Hematopoietic multipotent progenitor cell (in vitro differentiated cells): ENCODE results near the gene EDNRA. TPM values are rescaled to one million over a fixed set of nuclear protein-coding genes. Genes with fewer than 3 reads are reported as not detected.
"Not testable (repeated sequence)": the region's sequence is repeated elsewhere in the genome, so short reads cannot be mapped to it uniquely, and the experiment has no call there.

Experiments used
- DNase-seq, 3 donors: peaks; one replicate each; pipeline ENCODE4 v3.0.0-alpha.2; 2011 to 2015; ENCODE audit warnings: low read depth in 2 of 3, low spot score in 2 of 3
- total RNA-seq: library from RNA; depleted of rRNA; stranded (reverse); fragments of >200 nt; gene quantifications from one replicate; pipeline ENCODE4 v1.2.3, GENCODE V29; 2012

Gene EDNRA
- total RNA-seq: not detected

DNA sequence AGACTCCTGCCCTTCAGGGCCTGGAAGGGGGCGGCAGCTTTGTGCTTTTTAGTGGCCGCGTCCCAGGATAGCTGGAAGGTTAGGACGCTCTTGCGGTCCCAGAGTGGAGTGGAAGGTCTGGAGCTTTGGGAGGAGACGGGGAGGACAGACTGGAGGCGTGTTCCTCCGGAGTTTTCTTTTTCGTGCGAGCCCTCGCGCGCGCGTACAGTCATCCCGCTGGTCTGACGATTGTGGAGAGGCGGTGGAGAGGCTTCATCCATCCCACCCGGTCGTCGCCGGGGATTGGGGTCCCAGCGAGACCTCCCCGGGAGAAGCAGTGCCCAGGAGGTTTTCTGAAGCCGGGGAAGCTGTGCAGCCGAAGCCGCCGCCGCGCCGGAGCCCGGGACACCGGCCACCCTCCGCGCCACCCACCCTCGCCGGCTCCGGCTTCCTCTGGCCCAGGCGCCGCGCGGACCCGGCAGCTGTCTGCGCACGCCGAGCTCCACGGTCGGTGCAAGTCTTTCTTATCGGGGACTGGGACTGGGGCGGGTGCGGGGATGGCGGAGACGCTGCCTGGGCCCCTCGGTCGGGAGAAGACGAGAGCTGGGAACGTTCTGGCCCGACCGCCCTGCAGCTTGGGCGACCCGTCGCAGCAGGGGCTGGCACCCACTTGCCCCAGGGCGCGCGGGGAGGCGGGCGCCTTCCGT is at the start of gene EDNRA:
TSS of gene EDNRA (plus strand) at position 207 of the 686 bp plus-strand sequence. CDS start 4,585 bp downstream, outside the sequence.
- DNase-seq: no peak

DNA sequence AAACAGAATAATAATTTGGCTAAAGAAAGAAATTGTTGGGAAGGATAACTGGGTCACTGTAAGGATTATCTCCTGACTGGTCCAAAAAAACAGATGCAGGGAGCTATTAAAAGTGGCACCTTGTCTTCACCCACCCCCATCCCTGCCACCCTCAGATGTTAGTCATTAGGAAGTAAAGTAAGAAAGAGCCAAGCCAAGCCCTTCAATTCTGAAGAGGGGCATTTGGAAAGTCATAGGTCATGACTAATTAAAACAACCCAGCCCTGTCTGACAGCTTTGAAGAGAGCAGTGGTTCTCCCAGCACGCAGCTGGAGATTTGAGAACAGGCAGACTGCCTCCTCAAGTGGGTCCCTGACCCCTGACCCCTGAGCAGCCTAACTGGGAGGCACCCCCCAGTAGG is 46.5 kb upstream of the EDNRA start:
- not testable (repeated sequence) for DNase-seq

DNA sequence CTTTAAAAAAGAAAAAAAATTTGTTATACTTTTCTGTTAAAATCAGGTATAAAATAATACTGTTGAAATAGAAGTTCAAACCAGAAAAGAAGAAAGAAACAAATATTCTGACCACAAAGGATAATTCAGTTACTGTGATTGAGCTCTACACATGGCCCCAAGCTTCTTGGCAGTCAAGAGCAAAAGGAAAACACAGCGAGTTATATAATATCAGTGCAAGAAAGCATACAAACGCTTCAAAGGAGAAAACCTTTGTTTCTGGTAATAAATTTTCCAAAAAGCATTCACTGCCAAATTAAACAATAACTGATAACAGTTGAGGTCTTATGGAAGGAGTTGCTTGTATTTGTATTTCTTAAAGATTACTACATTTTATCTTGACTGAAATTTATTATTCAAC is 40.5 kb upstream of the EDNRA start:
- no peak for DNase-seq

DNA sequence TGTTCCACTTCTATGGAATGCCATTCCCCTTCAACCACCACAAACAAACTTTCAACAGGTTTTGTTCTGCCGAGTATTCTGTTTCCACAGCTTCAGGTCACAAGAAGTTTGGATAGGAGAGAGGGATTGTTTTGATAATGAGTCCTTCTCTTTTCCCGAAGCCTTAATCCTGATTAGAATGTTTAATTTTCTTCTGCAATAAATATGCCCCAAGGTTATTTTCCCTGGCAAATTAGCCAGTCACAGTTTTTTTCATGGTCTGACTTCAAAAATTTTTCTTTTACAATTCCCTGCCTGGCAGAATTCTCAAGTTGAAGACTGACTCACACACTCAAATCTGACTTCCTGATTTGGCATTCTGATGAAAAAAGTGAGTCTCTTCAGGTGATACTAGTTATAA is 33.1 kb upstream of the EDNRA start:
- DNase-seq: no peak

DNA sequence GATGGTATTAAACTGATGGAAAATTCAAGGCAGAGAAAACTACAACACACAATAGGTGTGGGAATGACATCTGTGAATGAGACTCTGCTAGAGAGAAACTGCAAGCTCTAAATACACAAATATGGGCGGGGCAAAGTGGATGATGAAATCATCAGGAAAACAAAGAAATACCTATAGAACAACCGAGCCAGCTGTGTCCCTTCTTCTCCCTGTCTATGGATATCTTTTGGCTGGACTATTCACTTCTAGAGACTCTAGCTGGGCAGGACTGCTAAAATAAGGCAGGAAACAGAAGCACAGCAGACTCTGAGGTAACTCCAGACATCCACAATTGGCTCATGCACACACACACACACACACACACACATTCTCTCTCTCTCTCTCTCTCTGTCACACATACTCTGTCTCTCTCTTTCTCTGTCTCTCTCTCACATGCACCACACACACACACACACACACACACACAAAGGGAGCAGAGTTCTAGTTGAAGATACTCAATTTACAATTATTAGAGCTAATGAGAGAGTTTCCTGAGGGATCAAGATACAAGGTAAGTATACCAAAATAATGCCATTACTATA is 27.2 kb upstream of the EDNRA start:
- DNase-seq: no peak

DNA sequence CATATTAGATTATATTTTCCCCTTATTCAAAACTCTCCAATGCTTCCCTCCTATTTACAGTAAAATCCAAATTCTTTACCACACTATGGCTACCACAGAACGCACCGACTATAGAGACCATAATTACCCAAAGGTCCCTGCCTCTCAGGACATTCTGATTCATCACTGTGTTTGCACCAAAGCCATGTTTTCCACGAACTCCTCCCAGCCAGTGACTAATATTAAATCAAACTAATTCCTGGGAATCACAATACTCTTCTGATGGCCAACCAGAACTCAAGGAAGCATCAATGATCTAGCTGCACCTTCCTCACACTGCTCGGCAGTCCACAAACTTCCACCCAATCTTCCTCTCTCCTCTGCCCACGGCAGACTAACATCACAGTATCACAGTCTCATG is 24.2 kb upstream of the EDNRA start:
- no peak for DNase-seq

DNA sequence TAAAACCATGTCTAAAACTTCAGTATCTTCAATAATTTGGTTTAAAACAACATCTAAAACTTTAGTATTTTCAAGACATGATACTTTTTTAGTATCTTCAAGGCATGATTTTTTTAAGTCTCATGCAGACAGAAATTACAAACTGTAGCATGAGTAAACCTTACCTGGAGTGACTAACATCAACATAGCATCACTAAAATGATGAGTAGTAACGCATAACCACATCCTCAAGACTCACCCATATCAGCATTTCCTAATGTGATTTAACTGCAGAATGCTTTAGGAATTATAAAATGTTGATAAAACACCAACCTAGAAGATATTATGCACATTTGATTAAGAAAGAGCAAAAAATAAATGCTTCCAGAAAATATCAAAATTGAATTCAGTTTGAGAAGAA is 19.7 kb upstream of the EDNRA start:
- no peak for DNase-seq

DNA sequence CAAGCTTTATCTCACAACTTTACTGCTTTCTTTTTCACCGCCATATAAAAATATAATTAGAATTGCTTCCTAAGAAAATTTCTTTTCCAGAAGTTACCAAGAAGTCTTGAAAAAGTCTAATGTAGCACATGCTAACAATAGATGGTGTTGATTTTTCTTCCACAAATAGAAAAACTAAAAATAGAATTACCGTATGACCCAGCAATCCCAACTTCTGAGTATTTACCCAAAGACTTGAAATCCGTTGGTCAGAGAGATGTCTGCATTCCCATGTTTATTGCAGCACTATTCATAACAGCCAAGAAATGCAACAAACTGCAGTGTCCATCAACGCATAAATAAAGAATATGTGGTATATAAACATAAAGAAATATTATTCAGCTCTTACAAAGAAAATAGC is 17.8 kb upstream of the EDNRA start:
- DNase-seq: no peak

DNA sequence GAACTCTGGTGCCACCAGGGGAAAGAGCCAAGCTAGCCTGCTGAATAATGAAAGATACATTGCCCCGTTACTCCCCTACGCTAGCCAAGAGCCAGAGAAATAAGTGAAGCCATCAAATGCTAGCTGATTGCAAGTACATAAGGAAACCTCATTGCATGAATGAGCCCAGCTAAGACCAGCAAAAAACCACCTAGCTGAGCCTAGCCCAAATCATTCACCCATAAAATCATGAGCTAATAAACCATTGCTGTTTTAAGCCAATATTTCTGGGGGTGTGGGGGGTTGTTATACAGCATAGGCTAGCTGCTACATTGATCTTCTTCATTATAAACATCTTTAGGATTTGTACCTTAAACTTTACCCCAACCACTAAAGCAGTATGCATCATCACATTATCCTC is 15.4 kb upstream of the EDNRA start:
- no peak for DNase-seq

DNA sequence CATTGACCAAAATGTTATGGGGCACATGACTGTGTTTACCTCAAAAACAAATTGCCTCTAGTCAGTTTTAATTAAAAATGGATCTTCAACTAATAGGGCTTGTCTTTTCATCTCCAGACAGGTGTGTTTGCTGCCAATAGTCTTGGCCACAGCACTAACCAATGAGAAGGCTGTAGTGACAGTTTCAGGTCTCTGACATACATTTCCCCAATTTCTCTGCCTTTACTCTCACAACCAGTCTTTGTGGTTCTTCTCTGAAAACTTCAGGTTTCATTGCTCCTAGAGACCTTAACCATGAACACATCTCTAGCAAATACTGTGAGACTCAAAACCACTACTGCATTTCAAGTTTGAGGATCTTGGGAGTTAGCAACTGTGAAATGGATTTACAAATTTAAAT is 3.5 kb upstream of the EDNRA start:
- DNase-seq: no peak

DNA sequence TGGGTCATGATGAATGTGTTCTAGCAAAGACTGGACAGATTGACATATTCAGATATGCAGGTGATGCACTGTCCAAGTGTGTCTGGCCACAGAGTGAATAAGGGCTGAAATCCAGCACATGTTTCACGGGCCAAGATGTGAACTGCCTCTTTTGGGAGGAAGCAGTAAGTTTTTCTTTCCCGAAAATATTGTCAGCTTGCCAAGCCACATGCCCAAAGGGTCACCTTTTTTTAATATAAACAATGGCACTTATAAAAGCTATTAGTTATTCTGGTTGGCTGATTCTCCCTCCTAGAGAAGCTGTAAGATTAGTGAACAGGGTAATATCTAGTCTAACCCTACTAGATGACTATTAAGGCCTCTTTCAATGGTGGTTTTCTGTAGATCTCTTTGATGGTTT is 1.5 kb upstream of the EDNRA start:
- DNase-seq: no peak

DNA sequence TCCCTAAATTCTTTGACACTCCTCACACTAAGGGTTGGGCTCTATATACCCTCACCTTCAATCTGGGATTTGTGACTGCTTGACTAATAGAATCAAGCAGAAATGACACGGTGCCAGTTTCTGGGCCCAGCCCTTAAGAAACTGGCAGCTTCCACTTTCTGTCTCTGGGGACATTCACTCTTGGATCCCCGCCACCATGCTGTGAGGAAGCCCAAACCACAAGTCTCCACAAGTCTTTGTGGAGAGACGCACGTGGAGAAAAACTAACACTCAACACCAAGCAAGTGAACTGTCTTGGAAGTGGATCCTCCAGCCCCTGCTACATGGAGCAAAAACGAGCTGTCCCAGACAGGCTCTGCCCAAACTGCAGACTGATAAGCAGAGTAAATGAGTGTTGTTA is 1.1 kb upstream of the EDNRA start:
- DNase-seq: no peak

DNA sequence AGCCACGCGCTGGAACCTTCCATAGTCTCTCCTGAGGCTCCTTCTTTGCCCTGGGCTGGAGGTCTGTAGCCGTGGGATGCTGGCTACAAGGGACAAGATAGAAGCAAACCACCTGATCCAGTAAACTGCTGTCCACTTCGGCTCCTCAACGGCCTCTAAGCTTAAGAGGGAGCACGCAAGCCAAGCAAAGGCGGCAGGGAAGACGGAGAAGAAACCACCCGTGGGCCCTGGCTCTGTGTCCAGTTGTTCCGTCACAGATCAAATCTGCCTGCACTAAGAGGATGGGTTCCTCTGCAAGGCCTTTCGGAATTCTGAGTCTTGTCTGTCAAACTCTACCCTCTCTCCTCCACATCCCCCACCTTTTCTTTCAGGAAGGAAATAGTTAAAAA is 401 bp upstream of the EDNRA start:
- DNase-seq: no peak

DNA sequence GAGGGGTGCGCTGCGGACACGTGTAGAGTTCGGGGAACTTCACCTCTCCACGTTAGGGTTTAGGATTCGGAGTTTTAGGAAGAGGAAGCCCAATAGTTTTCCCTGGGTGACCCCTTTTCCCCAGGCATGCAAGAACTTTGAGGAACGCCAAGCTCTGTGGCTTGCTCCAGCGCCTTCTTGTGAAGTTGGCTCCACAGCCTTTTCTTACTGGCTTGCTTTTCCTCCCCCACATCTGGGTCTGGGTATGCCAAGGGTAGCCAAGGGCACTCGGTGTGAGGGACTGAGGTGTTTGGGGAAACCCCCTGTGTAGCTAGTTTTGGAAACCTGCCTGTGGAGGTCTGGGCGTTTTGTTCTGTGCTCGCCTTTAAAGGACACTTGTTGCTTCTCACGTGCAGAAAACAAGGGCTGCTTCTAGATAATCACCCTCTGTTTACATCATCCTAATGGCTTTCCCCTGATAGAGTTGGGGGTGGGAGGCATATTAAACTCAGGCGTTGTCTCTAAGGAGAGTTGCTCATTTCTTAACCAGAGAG is 746 bp downstream of the EDNRA start:
- DNase-seq: no peak

DNA sequence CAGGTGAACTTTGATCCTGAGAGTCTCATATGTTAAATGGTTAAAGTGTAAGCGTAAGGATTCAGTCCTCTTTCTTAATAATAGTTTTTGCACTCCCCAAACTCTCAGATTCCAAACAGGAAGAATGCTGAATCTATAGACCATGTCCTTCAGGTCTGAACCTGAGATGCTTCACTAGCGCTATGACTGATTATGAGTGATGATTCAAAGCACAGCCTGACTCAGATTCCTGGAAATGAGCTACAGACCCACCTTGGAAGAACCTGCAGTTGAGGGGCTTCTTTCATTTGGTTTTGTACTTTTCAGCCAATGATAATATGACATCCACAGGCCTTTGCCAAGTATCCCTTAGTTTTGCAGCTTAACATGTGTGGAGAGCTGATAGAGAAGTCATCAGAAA is 1.4 kb downstream of the EDNRA start:
- no peak for DNase-seq

DNA sequence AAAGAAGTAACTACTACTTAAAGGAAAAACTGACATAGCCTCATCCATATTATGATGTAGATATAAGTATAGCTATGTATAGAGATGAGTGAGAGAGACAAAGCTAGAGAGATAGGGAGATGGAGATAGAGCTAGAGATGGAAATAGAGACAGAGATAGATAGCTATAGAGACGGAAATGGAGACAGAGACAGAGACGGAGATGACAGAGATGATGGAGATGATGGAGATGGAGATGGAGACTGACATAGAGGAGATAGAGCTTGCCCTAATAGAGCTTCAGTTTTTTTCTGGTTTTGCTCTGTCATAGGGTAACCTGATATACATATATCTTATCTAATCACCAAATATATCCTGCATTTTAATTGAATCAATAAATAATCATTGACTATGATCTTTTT is 4.3 kb downstream of the EDNRA start:
- no peak for DNase-seq

DNA sequence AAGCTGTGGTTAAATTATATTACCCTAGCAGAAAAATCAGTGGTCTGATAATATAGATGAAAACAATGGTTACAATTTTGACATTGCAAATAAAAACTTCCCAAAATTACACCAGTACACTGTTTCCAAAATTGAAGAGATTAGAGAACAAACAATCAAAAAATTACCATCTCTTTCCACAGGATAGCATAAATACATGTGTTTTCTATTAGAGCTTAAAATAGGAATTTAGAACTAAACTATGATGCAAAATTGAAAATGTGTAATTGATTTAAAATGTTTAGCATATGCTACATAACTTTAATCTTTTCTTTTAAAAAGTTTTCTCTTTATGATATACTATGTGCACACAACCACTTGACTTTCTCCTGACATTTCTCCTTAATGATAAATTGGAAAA is 6.7 kb downstream of the EDNRA start:
- DNase-seq: no peak

DNA sequence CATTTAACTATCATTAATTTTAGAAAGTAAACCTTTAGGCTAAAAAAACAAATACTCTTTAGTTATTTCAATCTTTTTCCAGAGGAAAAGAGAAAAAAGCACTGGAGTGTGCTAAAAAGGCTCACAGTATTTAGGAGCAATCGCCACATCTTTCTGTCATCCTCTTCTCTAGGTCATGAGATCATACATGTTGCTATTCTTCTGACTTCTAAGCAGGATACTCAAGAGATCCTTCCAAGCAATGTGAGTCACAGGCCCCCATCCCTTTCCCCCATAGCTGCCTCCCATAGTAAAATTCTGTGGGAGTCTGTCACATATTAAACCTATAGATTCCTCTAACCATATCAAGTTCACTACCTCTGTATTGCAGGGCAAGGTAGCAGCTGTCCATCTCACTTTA is 7.7 kb downstream of the EDNRA start:
- DNase-seq: no peak

DNA sequence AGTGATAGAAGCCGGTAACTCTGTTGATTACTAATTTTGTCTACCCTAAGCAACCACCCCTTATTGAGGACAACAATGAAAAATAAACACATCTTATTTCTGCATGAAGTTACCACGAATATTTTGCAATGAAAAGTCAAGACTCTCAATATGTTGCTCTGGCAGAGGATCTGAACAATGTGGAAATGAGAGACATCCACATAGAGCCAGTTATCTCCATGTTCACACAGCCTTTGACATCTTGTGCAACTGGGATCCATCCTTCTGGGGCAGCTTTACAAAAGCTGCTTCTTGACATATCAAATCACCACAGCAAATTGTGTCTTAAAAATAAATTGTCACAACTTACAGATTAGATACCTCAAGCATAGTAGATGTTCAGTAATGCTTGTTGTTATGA is 10.2 kb downstream of the EDNRA start:
- no peak for DNase-seq

DNA sequence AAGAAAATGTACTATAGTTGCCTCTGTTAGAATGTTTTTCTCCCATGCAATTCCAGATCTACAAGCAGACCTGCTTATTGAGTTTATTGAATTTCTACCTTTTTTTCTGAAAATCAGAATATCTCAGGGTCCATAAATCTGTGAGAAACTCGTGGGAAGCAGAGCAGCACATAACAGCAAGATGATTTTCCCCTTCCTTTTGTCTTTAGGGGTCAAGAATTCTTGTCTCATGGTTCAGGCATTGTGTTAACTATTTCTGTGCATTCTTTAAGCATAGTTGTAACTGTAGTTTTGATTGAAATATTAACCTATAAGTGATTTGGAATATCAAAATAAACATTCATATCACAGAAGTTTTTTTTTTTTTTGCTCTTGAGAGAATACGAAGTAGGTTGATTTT is 11.4 kb downstream of the EDNRA start:
- no peak for DNase-seq

DNA sequence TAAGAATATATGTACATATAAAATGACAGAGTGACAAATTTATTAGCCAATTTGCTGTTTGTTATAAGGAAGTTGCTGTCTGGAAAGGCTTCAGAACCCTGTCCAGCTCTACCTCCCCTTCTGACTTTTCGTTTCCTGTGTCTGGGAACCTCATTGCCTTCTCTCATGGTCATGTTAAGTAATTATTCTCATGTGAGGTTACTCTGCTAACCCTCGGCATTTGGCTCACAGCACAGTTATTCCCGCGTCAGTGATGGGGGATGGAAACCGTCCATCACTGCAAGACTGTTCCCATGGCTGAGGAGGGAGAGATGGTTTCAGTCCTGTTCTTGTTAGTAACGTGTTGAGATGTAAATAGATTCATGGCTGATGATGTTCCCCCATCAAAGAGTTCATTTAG is 11.9 kb downstream of the EDNRA start:
- DNase-seq: no peak

DNA sequence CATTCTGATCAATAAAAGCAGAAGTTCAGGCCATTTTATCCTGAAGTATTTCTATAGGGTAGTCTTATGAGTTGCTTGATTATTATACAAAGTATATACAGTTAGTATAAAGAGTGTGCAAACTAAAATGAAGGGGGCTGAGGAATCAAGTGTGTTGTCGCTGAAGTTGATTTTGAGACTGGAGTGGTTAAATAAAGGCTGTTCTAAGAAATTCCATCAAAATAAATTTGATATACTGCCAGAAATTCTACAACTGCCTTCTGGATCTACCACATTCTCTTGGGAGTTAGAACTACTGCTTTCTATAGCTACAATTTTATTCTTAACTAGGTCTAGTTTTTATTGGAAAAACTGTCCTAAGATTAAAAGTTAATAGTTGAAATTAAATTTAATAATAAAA is 12.4 kb downstream of the EDNRA start:
- DNase-seq: no peak

DNA sequence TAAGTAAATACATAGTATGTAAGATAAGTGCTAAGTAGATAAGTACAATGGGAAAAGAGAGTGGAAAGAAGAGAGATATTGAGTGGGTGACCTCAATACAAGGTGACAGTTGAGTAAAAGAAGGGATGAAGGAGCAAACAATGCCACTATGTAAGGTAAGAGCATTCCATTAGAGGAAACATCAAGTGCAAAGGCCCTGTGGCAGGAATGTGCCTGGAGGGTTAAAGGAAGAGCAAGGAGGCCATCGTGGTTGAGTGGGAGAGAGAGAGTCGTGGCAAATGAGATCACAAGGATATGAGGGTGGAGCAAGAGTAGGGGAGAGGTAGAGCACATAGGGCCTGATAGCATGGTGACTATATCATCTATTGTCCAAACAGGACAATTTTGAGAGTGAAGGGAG is 13.4 kb downstream of the EDNRA start:
- no peak for DNase-seq
